LNCaP clone FGC (cell line): ENCODE results near the gene ARHGAP5.
"Not testable (repeated sequence)": the region's sequence is repeated elsewhere in the genome, so short reads cannot be mapped to it uniquely, and the experiment has no call there.

Source experiments
- DNase-seq: peaks from one replicate; pipeline ENCODE4 v3.0.0-alpha.2; 2011; ENCODE audit warnings: low read depth
- H3K4me3 ChIP-seq: 2 replicates; pipeline ENCODE4 v1.5.1; 2011; ENCODE audit warnings: mild to moderate bottlenecking, low read depth, low read length, control low read depth
- TF ChIP-seq, protein P1 (sequence below): IDR thresholded peaks from 2 replicates; pipeline ENCODE4 v1.5.1; 2012; ENCODE audit warnings: mild to moderate bottlenecking; ENCODE audit not compliant: control insufficient read depth, insufficient read depth; ENCODE audit errors: extremely low read depth

The ARHGAP5 gene

DNA sequence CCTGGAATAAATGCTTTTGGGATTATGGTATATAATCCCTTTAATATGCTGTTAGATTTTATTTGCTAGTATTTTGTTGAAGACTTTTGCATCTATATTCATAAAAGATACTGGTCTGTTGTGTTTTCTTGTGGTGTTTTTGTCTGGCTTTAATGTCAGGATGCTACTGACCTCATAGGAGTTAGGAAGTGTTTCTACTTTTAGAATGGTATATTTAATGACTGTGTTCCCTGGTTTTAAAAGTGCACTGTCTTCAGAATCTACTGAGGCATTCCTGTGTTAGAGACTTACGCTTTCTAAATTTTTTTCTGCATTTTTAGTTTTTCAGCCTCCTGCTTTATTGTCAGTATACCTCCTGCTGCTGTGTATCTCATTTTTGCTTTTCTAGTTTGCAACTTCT is 51.6 kb downstream of the ARHGAP5 start:
- H3K4me3 ChIP-seq, result no peak overlapping the region
- no peak for DNase-seq
- TF ChIP-seq, protein P1, sequence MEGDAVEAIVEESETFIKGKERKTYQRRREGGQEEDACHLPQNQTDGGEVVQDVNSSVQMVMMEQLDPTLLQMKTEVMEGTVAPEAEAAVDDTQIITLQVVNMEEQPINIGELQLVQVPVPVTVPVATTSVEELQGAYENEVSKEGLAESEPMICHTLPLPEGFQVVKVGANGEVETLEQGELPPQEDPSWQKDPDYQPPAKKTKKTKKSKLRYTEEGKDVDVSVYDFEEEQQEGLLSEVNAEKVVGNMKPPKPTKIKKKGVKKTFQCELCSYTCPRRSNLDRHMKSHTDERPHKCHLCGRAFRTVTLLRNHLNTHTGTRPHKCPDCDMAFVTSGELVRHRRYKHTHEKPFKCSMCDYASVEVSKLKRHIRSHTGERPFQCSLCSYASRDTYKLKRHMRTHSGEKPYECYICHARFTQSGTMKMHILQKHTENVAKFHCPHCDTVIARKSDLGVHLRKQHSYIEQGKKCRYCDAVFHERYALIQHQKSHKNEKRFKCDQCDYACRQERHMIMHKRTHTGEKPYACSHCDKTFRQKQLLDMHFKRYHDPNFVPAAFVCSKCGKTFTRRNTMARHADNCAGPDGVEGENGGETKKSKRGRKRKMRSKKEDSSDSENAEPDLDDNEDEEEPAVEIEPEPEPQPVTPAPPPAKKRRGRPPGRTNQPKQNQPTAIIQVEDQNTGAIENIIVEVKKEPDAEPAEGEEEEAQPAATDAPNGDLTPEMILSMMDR, result no peak

DNA sequence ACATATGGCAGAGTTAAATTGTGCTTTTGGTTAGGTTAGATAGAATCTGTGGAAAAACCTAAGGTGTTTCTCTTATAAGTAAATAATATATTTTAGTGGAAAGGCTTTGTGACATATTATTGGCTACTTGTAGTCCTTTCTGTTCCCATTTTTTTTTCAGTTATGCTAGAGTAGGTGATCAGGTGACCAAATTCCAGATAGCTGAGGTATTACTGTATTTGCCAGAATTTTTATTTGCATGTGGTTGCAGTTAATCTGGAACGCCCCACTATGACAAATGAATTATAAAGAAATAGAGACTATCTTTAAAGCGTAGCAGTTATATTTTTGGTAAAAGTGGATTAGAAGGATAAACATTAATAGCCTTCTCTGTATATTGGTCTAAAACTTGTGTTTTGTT is 52.0 kb downstream of the ARHGAP5 start:
- H3K4me3 ChIP-seq, result no peak overlapping the region
- TF ChIP-seq, protein P1, result no peak
- no peak for DNase-seq

DNA sequence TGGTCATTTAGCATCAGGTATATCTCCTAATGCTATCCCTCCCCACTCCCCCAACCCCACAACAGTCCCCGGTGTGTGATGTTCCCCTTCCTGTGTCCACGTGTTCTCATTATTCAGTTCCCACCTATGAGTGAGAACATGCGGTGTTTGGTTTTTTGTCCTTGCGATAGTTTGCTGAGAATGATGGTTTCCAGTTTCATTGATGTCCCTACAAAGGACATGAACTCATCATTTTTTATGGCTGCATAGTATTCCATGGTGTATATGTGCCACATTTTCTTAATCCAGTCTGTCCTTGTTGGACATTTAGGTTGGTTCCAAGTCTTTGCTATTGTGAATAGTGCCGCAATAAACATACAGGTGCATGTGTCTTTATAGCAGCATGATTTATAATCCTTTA is 54.6 kb downstream of the ARHGAP5 start:
- not testable (repeated sequence) for DNase-seq, H3K4me3 ChIP-seq

DNA sequence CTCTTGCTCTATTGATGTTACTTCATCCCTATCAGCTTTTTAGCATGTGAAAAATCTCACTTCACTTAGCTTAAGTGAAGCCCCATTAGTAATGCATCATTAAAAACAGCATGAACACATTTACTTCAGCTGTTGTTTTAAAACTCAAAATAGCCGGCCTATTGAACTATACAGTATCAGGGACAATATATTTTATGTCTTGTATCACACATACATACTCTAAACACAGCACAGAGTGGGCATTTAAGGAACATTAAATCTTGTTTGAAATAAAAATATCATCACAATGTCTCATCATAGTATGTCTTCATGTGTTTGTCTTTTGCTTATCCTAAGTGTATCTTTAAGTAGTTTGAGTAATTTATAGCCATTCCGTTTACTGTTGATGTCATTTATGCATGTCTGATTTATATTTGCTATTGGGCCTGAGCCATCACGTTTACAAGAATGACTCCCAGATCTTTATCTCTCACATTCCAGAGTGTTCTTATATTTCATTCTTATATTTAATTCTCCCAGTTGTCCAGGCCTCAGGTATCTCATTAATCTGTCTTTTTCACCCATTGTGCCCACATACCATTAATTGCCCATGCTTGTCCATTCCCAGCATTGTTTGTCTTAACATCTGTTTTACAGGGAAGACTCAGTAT is 57.5 kb downstream of the ARHGAP5 start:
- no peak overlapping the region for H3K4me3 ChIP-seq
- DNase-seq, result peak; percentile 93
- TF ChIP-seq, protein P1, result no peak

DNA sequence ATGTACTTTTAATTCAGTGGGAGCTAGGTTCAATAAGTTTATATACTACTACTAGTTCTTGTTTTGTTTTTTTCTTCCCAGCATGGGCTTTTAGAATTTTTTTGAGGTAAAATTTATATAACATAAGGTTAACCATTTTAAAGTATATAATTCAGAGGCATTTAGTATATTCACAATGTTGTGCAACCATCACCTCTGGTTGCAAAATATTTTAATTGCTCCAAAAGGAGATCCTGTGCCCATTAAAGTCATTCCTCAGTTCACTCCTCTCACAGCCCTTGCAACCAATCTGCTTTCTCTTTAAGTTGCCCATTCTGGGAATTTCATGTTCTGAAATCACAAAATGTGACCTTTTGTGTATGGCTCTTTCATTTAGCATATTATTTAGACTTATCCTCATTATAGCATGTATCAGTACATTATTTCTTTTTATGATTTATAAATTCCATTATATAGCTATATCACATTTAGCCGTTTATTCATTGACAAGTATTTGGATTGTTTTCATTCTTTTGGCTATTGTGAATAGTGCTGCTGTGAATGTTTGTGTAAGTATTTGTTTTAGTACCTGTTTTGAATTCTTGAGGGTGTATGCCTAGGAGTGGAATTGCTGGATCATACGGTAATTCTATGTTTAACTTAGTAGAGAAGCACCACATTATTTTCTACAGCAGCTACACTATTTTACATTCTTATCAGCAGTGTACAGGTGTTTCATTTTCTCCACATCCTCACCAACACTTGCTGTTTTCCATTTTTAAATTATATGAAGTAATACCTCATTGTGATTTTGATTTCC is 59.1 kb downstream of the ARHGAP5 start:
- H3K4me3 ChIP-seq, result no peak overlapping the region
- DNase-seq, result no peak
- TF ChIP-seq, protein P1, result no peak

DNA sequence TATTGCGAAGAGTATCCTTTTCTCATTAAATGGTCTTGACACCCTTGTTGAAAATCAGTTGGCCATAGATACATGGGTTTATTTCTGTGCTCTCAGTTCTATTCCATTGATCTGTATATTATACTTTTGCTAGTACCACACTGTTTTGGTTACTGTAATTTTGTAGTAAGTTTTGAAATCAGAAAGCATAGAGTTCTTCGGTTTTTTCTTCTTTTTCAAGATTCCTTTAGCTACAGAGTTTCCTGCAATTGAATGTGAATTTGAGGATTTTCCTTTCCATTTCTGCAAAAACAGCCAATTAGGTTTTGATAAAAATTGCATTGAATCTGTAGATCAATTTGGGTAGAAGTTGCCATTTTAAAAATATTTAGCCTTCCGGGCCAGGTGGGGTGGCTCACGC is 60.2 kb downstream of the ARHGAP5 start:
- no peak overlapping the region for H3K4me3 ChIP-seq
- no peak for DNase-seq
- TF ChIP-seq, protein P1, result no peak

DNA sequence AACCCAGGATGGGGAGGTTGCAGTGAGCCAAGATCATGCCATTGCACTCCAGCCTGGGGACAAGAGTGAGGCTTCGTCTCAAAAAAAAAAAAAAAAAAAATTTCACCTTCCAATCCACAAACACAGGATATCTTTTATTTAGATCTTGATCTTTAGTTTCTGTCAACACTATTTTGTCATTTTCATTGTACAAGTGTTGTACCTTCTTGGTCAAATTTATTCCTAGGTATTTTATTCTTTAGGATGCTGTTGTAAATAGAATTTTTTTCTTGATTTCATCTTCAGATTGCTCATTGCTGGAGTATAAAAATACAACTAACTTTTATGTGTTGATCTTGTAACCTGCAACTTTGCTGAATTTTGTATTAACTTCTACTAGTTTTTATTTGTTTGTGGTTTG is 60.8 kb downstream of the ARHGAP5 start:
- H3K4me3 ChIP-seq, result no peak overlapping the region
- DNase-seq, result no peak
- TF ChIP-seq, protein P1, result no peak
